Measurements from ENCODE around the gene CDYL2. TPM values are rescaled to one million over a fixed set of nuclear protein-coding genes. Genes with fewer than 3 reads are reported as not detected.

The CDYL2 gene
- total RNA-seq, 2 donors from 2014 or later: 5.0 to 6.3 TPM

Other genes with a start within 250 kb of the CDYL2 start
- gene CMC2, start 202.3 kb upstream of the CDYL2 start, total RNA-seq: 10 to 100 TPM; 50.6 to 53.6 TPM
- gene CENPN, start 202.6 kb upstream of the CDYL2 start, total RNA-seq: 1 to 10 TPM; 7.7 to 9.7 TPM
- gene ATMIN, start 231.2 kb upstream of the CDYL2 start, total RNA-seq: 10 to 100 TPM; 25.5 to 34.4 TPM

Data from left colon (tissue), 2 donors.